Psoas muscle (tissue), 8 donors: ENCODE measurements around the gene TSSC4. TPM values are rescaled to one million over a fixed set of nuclear protein-coding genes. Genes with fewer than 3 reads are reported as not detected.
"Not testable (repeated sequence)": the region's sequence is repeated elsewhere in the genome, so short reads cannot be mapped to it uniquely, and the experiment has no call there.

Source experiments
- ATAC-seq, 4 donors: fragments of 200-7000 bp; cut with Tn5 transposase; one replicate each; pipeline ENCODE4 v1.9.1; 2020; ENCODE audit warnings: moderate library complexity in 3 of 4, mild to moderate bottlenecking in 2 of 4
- DNase-seq, 2 donors: peaks; one replicate each; pipeline ENCODE4 v3.0.0-alpha.2; 2020
- H3K27ac ChIP-seq: fragments of 200-600 bp; one replicate; pipeline ENCODE4 v1.8.0; 2022
- H3K27me3 ChIP-seq, 3 donors: fragments of 200-600 bp in 1 of 3; one replicate each; pipeline versions ENCODE4 v1.6.1 to v1.8.0; 2013 to 2022; ENCODE audit warnings: low read length in 2 of 3, mild to moderate bottlenecking in 2 of 3, moderate library complexity in 1 of 3; ENCODE audit not compliant: insufficient read depth in 3 of 3
- H3K36me3 ChIP-seq, 2 donors: fragments of 200-600 bp in 1 of 2; one replicate each; pipeline versions ENCODE4 v1.6.1 to v1.8.0; 2013 to 2022; ENCODE audit warnings: low read depth in 1 of 2, mild to moderate bottlenecking in 1 of 2, moderate library complexity in 1 of 2; ENCODE audit not compliant: insufficient read depth in 1 of 2
- H3K4me1 ChIP-seq: fragments of 200-600 bp; one replicate; pipeline ENCODE4 v1.8.0; 2022
- H3K4me3 ChIP-seq: fragments of 200-600 bp; one replicate; pipeline ENCODE4 v1.8.0; 2022; ENCODE audit warnings: mild to moderate bottlenecking
- H3K9me3 ChIP-seq: fragments of 200-600 bp; one replicate; pipeline ENCODE4 v1.8.0; 2022
- WGBS, 3 donors: extraction: QIAGEN DNeasy Blood & Tissue Kit; methylation state at CpG; one replicate each; pipeline versions ENCODE4 v1.1.6 to v1.1.7; 2013; 5-methylcytosine and 5-hydroxymethylcytosine counted together
- intact Hi-C, 2 donors: fragments of 100-400 bp; cut with DNase I; formaldehyde crosslinking; loops; one replicate each; pipeline versions ENCODE4 v1.11.0 to v1.14.2; 2022
- polyA plus RNA-seq, 3 donors: library from polyadenylated mRNA; stranded (reverse); fragments of 200-250 nt; gene quantifications; one replicate each; pipeline ENCODE4 v1.2.3, GENCODE V29; 2013
- total RNA-seq, 4 donors: library from RNA; stranded (reverse); fragmentation: NEBNext Ultra II Directional in 2 of 4; extraction: Animal tissue kit (Norgen Biotek cat#: 25700) in 2 of 4; gene quantifications; one replicate each; pipeline versions ENCODE4 v1.2.1 to v1.2.4, GENCODE V29; 2021 to 2023
- TF ChIP-seq, protein P1 (sequence below): fragments of 200-600 bp; IDR thresholded peaks from one replicate; pipeline ENCODE4 v1.8.0; 2022; ENCODE audit warnings: antibody characterized with exemption
- donor health status: healthy with polysubstance abuse.
- donor health status: DM: no; HTN: no; CAD: no; lungs with moderate emphysema.
- donor health status: Bipolar disorder and iron deficiency.
- donor health status: healthy.
- donor health status: DM: yes; HTN: yes; CAD: no.
- donor health status: DM: no; HTN: no; CAD: no.
- donor health status: DM: no; HTN: no; CAD: no.
- donor health status: DM: yes; HTN: yes; CAD: no.

The TSSC4 gene
- total and polyA plus RNA-seq, 7 donors = 43.4 to 114 (median 65.5) TPM

DNA sequence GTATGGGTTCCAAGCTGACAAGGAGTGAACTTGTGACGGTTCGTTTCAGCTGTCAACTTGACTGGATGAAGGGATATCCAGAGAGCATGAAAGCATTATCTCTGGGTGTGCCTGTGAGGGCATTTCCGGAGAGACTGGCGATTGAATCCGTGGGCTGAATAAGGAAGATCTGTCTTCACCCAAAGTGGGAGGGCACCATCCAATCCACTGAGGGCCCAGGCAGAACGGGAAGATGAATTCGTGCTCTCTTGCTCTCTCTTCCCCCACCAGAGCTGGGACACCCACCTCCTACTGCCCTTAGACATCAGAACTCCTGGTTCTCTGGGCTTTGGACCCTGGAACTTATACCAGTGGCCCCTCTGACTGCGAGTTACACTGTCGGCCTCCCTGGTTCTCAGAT lies 39.0 kb upstream of the TSSC4 start:
- intact Hi-C loops = no loop called here
- H3K36me3 ChIP-seq = no peaks in the 10 kb centered on the region
- DNase-seq = no peak

DNA sequence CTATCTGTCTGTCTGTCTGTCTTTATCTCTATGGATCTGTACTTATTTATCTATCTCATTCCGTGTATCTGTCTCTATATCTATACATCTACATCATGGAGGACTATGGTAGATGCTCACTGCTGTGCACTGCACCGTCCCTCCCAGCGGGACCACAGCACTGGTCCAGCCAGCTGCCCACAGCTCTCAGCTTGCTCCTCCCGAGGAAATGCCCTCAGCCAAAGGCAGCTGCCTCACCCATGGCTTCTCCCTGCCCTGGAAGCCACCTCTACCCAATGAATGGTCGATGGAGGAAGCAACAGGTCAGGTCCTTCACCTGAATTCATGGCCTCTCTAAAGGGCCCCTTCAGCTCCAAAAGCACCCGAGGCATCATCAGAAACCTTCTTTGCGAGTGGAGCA lies 38.1 kb upstream of the TSSC4 start:
- no peaks in the 10 kb centered on the region for H3K9me3 ChIP-seq
- WGBS, 3 donors = 86 to 90% (median 88%) methylated on average over 7 of the region's 7 CpGs
- no peak for DNase-seq
- no peak for ATAC-seq
- TF ChIP-seq, protein P1, sequence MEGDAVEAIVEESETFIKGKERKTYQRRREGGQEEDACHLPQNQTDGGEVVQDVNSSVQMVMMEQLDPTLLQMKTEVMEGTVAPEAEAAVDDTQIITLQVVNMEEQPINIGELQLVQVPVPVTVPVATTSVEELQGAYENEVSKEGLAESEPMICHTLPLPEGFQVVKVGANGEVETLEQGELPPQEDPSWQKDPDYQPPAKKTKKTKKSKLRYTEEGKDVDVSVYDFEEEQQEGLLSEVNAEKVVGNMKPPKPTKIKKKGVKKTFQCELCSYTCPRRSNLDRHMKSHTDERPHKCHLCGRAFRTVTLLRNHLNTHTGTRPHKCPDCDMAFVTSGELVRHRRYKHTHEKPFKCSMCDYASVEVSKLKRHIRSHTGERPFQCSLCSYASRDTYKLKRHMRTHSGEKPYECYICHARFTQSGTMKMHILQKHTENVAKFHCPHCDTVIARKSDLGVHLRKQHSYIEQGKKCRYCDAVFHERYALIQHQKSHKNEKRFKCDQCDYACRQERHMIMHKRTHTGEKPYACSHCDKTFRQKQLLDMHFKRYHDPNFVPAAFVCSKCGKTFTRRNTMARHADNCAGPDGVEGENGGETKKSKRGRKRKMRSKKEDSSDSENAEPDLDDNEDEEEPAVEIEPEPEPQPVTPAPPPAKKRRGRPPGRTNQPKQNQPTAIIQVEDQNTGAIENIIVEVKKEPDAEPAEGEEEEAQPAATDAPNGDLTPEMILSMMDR = no peak
- intact Hi-C loops = no loop called here
- no peak overlapping the region for H3K4me3 ChIP-seq
- no peaks in the 10 kb centered on the region for H3K36me3 ChIP-seq
- no peaks in the 10 kb centered on the region for H3K4me1 ChIP-seq
- no peaks in the 10 kb centered on the region for H3K27me3 ChIP-seq
- H3K27ac ChIP-seq = no peak overlapping the region

More for the DNA sequence above, 39.0 kb upstream of the TSSC4 start:
- ATAC-seq = no peak
- WGBS, 3 donors = 74 to 86% (median 79%) methylated on average over 9 of the region's 9 CpGs
- Histone ChIP-seq H3K27ac (no peak overlapping the region), H3K4me3 (no peak overlapping the region), H3K4me1 (no peaks in the 10 kb centered on the region), H3K9me3 (no peaks in the 10 kb centered on the region), H3K27me3 (no peaks in the 10 kb centered on the region)
- TF ChIP-seq, protein P1 = no peak

GRCh38 chr11:2363130-2363529 lies 37.4 kb upstream of the TSSC4 start:
- intact Hi-C loops = no loop called here
- H3K9me3 ChIP-seq = no peaks in the 10 kb centered on the region
- no peak for ATAC-seq
- peaks cover 0 to 2% (median 0%) of the 10 kb centered on the region in 3 donors for H3K27me3 ChIP-seq
- no peaks in the 10 kb centered on the region for H3K4me1 ChIP-seq
- 80 to 87% (median 82%) methylated on average over 10 of the region's 10 CpGs for WGBS, 3 donors
- H3K27ac ChIP-seq = no peak overlapping the region
- TF ChIP-seq, protein P1 = no peak
- no peaks in the 10 kb centered on the region for H3K36me3 ChIP-seq
- no peak for DNase-seq
- no peak overlapping the region for H3K4me3 ChIP-seq

DNA sequence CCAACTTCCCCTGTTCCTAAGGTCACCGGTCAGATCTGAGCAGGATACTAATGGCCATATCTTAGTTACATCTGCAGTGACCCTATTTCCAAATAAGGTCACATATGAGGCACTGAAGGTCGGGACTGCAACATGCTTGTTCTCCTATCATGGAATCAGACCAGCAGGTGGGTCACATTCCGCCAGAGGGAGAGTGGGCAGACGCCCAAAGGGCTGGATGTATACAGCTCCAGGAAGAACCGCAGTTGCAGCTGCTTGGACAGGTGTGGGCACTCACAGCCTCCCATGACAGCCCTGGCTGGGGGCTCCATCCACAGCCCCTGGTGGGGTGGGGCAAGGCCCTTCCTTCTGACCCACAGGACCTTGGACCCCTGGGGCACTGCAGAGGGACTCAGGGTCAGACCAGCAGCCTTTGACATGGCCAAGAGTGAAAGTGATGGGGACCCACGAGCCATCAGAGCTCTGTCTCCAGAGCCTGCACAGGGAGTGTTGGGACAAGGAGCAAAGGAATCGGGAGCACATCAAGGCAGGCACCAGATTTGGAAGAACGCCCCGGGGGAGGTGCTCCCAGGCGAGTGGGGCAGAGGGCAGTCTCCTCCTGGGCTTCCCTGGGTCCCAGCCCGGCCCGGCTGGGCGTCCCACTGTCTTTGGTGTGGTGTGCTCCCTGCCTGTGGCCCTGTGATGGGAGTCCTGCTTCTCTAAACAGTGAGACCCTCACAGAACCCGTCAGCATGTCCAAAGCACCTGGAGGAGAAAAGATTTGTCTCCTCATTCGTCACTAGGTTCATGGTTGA lies 36.8 kb upstream of the TSSC4 start:
- TF ChIP-seq, protein P1 = no peak
- intact Hi-C loops = no loop called here
- H3K4me1 ChIP-seq = no peaks in the 10 kb centered on the region

DNA sequence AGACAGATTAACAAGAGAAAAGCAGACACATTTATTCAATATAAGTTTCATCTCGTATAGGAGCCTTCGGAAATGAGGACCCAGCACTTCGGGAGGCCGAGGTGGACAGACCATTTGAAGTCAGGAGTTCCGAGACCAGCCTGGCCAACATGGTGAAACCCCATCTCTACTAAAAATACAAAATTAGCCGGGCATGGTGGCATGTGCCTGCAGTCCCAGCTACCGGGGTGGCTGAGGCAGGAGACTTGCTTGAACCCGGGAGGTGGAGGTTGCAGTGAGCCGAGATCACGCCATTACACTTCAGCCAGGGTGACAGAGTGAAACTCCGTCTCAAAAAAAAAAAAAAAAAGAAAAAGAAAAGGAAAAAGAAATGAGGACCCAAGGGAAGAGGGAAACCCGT lies 36.2 kb upstream of the TSSC4 start:
- H3K4me3 ChIP-seq, H3K27ac ChIP-seq, H3K9me3 ChIP-seq, H3K4me1 ChIP-seq, intact Hi-C loops, H3K36me3 ChIP-seq, H3K27me3 ChIP-seq, ATAC-seq, DNase-seq: not testable (repeated sequence)
- 87 to 94% (median 88%) methylated on average over 12 of the region's 12 CpGs for WGBS, 3 donors

More for the DNA sequence above, 36.8 kb upstream of the TSSC4 start:
- Histone ChIP-seq H3K27ac (no peak overlapping the region), H3K9me3 (no peaks in the 10 kb centered on the region), H3K4me3 (no peak overlapping the region), H3K27me3 (peaks cover 0 to 2% (median 0%) of the 10 kb centered on the region in 3 donors), H3K36me3 (no peaks in the 10 kb centered on the region)
- 85 to 91% (median 88%) methylated on average over 15 of the region's 15 CpGs for WGBS, 3 donors
- ATAC-seq (no peak), DNase-seq (no peak)
